Suprapubic skin (tissue), 3 donors: ENCODE data around the gene TAS2R40.

Experiments used
- EP300 ChIP-seq: sonication (generic); formaldehyde crosslinking; IDR thresholded peaks from one replicate; pipeline ENCODE4 v1.6.1; 2017; ENCODE audit warnings: antibody characterized with exemption
- TF ChIP-seq, protein P1 (sequence below), 2 donors: fragments of 200-600 bp in 1 of 2; fragments of 450-650 bp in 1 of 2; sonication (generic) in 1 of 2; IDR thresholded peaks; one replicate each; pipeline ENCODE4 v1.5.1; 2016 to 2019; ENCODE audit warnings: antibody characterized with exemption in 2 of 2, mild to moderate bottlenecking in 1 of 2, moderate library complexity in 1 of 2

DNA sequence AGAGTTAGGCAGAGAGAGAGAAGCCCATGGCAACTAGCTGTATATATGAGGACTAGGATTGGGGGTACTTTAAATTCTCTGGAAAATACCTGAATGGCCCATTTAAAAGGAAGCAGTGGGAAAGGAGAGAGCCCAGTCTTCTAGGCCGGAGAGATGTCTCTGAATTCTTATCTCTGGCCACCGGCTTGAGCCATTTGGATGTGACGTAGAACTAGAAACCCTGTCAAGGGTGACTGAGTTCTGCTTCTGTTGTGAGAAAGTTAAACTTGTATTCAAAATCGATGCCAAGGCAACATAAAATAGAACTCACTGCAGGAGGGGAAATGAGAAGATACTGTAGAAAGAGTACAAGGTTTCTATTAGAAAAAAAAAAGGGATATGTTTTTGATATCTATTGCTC lies 35.1 kb downstream of the TAS2R40 start:
- no peak for TF ChIP-seq EP300
- TF ChIP-seq, protein P1, sequence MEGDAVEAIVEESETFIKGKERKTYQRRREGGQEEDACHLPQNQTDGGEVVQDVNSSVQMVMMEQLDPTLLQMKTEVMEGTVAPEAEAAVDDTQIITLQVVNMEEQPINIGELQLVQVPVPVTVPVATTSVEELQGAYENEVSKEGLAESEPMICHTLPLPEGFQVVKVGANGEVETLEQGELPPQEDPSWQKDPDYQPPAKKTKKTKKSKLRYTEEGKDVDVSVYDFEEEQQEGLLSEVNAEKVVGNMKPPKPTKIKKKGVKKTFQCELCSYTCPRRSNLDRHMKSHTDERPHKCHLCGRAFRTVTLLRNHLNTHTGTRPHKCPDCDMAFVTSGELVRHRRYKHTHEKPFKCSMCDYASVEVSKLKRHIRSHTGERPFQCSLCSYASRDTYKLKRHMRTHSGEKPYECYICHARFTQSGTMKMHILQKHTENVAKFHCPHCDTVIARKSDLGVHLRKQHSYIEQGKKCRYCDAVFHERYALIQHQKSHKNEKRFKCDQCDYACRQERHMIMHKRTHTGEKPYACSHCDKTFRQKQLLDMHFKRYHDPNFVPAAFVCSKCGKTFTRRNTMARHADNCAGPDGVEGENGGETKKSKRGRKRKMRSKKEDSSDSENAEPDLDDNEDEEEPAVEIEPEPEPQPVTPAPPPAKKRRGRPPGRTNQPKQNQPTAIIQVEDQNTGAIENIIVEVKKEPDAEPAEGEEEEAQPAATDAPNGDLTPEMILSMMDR (IDR thresholded peaks at IDR 0.05): no peak
